ENCODE measurements around the gene NEURL1. TPM values are rescaled to one million over a fixed set of nuclear protein-coding genes. Genes with fewer than 3 reads are reported as not detected.

The NEURL1 gene
- total RNA-seq, 6 experiments from 2014 or later: 0.06 to 0.46 (median 0.27) TPM

DNA sequence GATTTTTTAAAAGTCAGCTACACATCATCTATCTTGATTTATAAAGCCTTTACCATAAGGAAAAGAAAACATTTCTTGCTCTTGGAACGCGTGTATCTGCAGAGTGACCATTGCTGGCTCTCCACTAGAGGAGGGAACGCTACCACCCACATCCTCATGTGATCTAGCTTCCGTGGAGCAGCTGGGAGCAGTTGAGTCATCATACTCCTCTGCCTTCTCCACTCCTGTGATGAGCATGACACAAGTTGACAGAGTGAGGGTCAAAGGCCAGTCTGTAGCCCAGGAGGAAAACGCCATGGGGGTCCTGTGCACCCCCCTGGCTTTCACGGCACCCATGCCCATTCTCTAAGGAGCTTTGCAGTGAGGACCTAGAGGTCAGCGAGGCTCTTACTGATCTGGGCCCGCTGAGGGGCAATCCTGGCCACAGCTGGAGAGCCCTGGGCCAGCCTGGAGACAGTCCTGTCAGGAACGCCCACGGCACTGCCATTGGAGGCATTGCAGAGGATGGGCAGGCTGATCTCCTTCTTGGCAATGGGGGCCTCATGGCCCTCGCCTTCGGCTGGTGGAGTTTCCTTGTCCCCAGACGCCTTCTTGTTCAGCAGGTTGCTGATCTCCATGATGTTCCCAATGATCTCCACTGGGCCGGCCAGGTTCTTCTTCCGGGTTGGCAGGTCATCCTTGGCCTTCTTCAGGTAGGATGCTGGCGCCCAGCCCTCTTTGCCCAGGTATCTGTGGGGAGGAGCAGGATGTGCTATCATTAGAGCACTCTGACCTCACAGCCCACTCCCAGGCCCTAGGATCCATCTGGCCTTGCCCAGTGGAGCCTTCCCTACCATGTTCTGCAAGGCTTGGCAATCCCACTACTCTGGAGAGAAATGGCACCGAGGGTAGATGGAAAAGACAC lies 119.2 kb downstream of the NEURL1 start:
- H3K9me3 Mint-ChIP-seq: no peaks in the 10 kb centered on the region
- TF ChIP-seq, protein P1, sequence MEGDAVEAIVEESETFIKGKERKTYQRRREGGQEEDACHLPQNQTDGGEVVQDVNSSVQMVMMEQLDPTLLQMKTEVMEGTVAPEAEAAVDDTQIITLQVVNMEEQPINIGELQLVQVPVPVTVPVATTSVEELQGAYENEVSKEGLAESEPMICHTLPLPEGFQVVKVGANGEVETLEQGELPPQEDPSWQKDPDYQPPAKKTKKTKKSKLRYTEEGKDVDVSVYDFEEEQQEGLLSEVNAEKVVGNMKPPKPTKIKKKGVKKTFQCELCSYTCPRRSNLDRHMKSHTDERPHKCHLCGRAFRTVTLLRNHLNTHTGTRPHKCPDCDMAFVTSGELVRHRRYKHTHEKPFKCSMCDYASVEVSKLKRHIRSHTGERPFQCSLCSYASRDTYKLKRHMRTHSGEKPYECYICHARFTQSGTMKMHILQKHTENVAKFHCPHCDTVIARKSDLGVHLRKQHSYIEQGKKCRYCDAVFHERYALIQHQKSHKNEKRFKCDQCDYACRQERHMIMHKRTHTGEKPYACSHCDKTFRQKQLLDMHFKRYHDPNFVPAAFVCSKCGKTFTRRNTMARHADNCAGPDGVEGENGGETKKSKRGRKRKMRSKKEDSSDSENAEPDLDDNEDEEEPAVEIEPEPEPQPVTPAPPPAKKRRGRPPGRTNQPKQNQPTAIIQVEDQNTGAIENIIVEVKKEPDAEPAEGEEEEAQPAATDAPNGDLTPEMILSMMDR (IDR thresholded peaks at IDR 0.05): peak; percentile 34
- peak; percentile 79 for DNase-seq
- H3K27me3 Mint-ChIP-seq (ENCODE audit: insufficient read depth): peaks cover 22% of the 10 kb centered on the region
- peak overlapping the region; percentile 86 for H3K27ac Mint-ChIP-seq
- peaks cover 44% of the 10 kb centered on the region for H3K36me3 Mint-ChIP-seq (ENCODE audit: low read depth)
- peaks cover 62% of the 10 kb centered on the region for H3K4me1 Mint-ChIP-seq (ENCODE audit: low read depth)
- no peak overlapping the region for H3K4me3 Mint-ChIP-seq

DNA sequence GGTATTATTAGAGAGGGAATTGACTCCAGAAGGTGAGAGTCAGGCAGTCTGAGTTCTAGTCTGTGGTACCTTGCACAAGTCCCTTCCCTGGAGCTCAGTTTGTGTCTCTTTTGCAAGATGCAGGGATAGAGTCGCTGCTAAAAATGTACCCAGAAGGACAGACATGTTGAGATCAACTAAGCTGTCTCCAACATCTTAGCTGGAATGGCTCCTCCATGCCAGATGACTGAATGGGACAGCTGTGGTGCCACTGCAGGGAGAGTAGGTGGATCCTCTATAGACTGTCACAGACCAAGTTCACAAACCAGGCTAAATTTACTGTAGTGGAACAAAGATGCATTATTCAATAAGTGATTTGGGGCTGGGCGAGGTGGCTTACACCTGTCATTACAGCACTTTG lies 120.1 kb downstream of the NEURL1 start:
- Mint-ChIP-seq H3K27ac (peak overlapping the region; percentile 28; the same call in 1 of the 2 replicates), H3K4me3 (no peak overlapping the region), H3K4me1 (ENCODE audit: low read depth) (peaks cover 71% of the 10 kb centered on the region), H3K27me3 (ENCODE audit: insufficient read depth) (peaks cover 25% of the 10 kb centered on the region), H3K36me3 (ENCODE audit: low read depth) (peaks cover 44% of the 10 kb centered on the region), H3K9me3 (no peaks in the 10 kb centered on the region)
- TF ChIP-seq, protein P1 (IDR thresholded peaks at IDR 0.05): no peak
- DNase-seq: no peak

DNA sequence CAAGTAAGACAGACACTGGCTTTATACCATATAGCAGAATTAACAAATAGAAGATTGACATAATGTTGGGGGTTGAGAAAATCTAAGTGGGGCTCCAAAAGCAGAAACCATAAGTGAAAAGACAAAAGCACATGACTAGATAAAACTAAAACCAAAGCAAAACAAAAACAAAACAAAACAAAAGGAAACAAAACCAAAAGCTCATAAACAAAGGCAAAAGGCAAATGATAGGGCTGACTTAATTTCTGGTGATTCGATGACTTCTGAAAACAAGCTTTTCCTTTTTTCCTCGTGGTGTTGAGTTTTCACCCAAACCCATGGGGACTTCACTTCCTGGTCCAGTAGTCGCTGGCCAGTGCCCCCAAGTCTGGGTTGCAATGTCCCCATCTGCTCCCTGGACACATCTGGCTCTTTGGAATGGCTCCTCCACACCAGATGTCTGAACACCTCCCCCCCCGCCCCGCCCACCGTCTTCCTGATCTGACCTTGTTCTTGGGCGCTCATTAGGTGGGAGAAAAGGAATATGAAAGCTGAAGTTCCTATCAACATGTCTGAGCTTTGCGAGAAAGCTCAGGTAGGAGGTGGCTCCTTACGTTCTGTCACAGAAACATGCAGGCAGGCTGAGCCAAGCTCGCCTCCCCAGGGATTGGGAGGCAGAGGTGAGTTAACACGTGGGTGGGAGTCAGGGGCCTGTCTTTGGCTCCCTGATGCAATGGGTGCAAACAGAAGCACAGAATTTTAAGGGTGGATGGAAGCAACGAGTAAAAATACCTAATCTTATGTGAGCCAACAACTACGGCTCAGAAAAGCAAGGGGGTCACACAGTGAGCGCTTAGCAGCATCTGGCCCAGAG lies 121.0 kb downstream of the NEURL1 start:
- Mint-ChIP-seq H3K27me3 (ENCODE audit: insufficient read depth) (peaks cover 24% of the 10 kb centered on the region), H3K9me3 (no peaks in the 10 kb centered on the region), H3K27ac (peak overlapping the region; percentile 80), H3K4me3 (peak overlapping the region; percentile 54; the same call in 1 of the 2 replicates), H3K36me3 (ENCODE audit: low read depth) (peaks cover 35% of the 10 kb centered on the region), H3K4me1 (ENCODE audit: low read depth) (peaks cover 80% of the 10 kb centered on the region)
- no peak for DNase-seq
- TF ChIP-seq, protein P1 (IDR thresholded peaks at IDR 0.05): no peak

DNA sequence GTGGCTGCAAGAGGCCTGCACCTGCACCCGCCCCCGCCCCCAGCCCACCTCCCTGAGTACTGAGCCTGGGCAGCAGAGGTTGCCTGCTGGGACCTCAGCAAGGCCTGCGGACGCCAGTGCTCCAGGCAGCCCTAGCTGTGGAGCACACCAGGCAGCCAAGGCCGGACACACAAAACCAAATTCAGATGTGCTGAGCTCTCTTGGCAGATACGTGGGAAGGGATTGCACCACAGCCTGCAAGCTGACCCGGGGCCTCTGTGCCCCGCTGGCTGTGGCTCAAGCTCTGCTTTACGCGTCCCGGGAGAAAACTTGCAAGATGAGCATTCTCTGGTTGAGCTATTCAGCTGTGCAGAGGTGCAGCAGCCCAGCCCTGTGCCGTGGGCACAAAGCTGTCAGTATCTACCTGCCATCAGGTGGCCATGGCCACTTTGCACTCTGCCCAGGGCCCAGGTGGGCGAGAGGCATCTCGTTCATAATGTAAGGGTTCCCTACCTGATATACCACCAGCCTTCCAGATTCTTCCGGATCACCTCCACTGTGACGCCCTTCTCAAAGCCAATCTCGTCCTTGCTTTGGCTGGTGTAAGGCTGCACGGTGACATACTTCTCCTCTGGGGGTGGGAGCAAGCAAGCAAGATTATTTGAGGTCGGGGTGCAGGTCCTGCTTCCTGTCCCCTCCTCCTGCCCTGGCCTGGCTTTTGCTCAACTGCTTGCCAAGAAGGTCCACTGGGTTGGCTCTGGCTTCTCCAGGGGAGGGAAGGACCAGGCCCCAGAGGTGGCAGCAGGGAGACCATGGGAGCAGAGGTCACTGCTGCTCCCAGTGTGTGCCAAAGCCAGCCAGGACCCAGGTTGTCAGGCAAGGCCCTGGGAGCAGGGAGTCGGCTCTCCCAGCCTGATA lies 123.4 kb downstream of the NEURL1 start:
- Mint-ChIP-seq H3K4me3 (peak overlapping the region; percentile 8), H3K4me1 (ENCODE audit: low read depth) (peaks cover 91% of the 10 kb centered on the region), H3K36me3 (ENCODE audit: low read depth) (peaks cover 36% of the 10 kb centered on the region), H3K27me3 (ENCODE audit: insufficient read depth) (peaks cover 21% of the 10 kb centered on the region), H3K27ac (peak overlapping the region; percentile 80), H3K9me3 (no peaks in the 10 kb centered on the region)
- peak; percentile 82 for DNase-seq
- TF ChIP-seq, protein P1 (IDR thresholded peaks at IDR 0.05): no peak
